ENCODE data around the gene MYB. TPM values are rescaled to one million over a fixed set of nuclear protein-coding genes. Genes with fewer than 3 reads are reported as not detected.
"Not testable (repeated sequence)": the region's sequence is repeated elsewhere in the genome, so short reads cannot be mapped to it uniquely, and the experiment has no call there.

The MYB gene
- total and polyA plus RNA-seq, 7 donors: 0.55 to 27.8 (median 12.0) TPM; not detected in 2

DNA sequence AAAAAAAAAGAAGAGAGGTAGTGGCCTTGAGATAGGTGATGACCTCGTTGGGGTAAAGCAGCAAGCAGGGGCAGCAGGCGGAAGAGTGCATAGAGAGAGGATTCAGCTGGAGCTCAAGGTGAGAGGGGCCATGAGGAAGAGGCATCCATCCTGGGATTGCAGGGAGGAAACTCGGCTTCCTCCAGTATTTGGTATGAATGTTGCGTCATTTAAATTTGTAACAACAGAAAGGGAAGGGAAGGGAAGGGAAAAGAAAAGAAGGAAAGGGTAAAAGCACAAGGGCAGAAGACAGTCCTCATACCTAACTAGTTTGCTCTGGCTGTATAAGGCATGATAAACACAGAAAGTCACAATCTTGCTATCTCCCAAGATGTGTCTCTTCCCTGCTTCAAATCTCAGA, 39.9 kb upstream of the MYB start:
- WGBS, 2 donors: 87 to 88% methylated on average over 4 of the region's 4 CpGs
- Histone ChIP-seq H3K4me3 (no peak overlapping the region), H3K27ac (no peak overlapping the region), H3K9me3 (no peaks in the 10 kb centered on the region), H3K36me3 (no peaks in the 10 kb centered on the region), H3K27me3 (no peaks in the 10 kb centered on the region), H3K4me1 (no peaks in the 10 kb centered on the region)
- no peak for DNase-seq
- TF ChIP-seq, protein P1, sequence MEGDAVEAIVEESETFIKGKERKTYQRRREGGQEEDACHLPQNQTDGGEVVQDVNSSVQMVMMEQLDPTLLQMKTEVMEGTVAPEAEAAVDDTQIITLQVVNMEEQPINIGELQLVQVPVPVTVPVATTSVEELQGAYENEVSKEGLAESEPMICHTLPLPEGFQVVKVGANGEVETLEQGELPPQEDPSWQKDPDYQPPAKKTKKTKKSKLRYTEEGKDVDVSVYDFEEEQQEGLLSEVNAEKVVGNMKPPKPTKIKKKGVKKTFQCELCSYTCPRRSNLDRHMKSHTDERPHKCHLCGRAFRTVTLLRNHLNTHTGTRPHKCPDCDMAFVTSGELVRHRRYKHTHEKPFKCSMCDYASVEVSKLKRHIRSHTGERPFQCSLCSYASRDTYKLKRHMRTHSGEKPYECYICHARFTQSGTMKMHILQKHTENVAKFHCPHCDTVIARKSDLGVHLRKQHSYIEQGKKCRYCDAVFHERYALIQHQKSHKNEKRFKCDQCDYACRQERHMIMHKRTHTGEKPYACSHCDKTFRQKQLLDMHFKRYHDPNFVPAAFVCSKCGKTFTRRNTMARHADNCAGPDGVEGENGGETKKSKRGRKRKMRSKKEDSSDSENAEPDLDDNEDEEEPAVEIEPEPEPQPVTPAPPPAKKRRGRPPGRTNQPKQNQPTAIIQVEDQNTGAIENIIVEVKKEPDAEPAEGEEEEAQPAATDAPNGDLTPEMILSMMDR (IDR thresholded peaks at IDR 0.05): no peak
- no peak for TF ChIP-seq POLR2A (IDR thresholded peaks at IDR 0.05)
- intact Hi-C loops (cut with DNase I): no loop called here

DNA sequence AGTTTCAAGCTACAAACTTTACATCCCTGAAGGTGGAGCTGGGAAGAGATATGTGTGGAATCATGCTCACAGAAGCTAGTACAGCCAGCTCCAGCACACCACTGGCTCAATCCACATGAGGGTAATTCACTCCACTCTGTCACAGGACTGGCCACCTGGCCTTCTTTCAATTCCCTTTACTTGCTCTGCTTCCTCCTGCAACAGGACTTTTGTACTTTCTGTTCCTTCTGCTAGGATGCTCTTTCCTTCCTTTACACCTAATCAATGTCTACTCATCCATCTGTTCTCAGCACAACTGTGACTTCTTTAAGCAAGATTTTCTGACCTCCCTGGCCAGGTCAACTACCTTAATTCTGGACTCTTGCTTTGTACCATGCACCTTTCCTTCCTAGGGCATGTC, 39.4 kb upstream of the MYB start:
- intact Hi-C loops (cut with DNase I): no loop called here

DNA sequence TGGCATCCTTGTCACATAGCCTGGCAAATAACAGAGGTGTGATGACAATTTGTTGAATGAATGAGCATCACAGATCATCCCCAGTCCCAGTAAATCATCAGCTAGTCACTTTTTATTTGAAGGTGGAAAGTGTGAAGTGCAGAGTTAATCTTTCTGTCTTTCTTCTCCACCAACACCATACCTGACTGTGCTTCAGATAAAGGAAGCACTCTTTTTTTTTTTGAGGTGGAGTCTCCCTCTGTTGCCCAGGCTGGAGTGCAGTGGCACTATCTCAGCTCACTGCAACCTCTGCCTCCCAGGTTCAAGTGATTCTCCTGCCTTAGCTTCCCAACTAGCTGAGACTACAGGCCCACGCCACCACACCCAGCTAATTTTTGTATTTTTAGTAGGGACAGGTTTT, 38.9 kb upstream of the MYB start:
- H3K4me3 ChIP-seq; H3K9me3 ChIP-seq; H3K36me3 ChIP-seq; H3K27me3 ChIP-seq; H3K4me1 ChIP-seq; intact Hi-C loops (cut with DNase I); DNase-seq; H3K27ac ChIP-seq: not testable (repeated sequence)
- 88 to 96% methylated on average over 1 of the region's 1 CpG for WGBS, 2 donors

More for the DNA sequence above, 39.4 kb upstream of the MYB start:
- Histone ChIP-seq H3K4me1 (no peaks in the 10 kb centered on the region), H3K36me3 (no peaks in the 10 kb centered on the region), H3K27ac (no peak overlapping the region), H3K27me3 (no peaks in the 10 kb centered on the region), H3K4me3 (no peak overlapping the region), H3K9me3 (no peaks in the 10 kb centered on the region)
- TF ChIP-seq EP300 (IDR thresholded peaks at IDR 0.05) (no peak), POLR2A (IDR thresholded peaks at IDR 0.05) (no peak), POLR2AphosphoS5 (IDR thresholded peaks at IDR 0.05) (no peak)
- TF ChIP-seq, protein P1 (IDR thresholded peaks at IDR 0.05): no peak
- DNase-seq: no peak

DNA sequence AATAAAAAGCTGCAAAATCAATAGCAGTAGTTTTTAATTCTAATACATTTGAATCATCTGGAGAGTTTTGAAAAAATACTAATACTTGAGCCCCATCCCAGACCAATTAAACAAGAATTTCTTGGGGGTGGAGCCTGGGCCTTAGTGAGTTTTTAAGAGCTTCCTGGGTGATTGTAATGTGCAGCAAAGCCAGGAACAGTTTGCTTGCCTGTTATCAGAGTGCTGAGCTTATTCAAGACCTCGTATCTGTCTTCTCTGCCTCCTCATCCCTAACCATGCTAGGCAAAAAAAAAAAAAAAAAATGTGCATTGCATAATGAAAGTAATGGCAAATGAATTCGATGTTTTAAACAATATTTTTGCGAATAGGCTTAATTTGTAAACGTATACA, 36.4 kb upstream of the MYB start:
- Histone ChIP-seq H3K27me3 (no peaks in the 10 kb centered on the region), H3K4me3 (no peak overlapping the region), H3K27ac (no peak overlapping the region), H3K9me3 (no peaks in the 10 kb centered on the region), H3K4me1 (no peaks in the 10 kb centered on the region), H3K36me3 (no peaks in the 10 kb centered on the region)
- DNase-seq: no peak
- WGBS, 2 donors: 24 to 32% methylated on average over 4 of the region's 4 CpGs
- TF ChIP-seq EP300 (IDR thresholded peaks at IDR 0.05) (no peak), POLR2AphosphoS5 (IDR thresholded peaks at IDR 0.05) (no peak), POLR2A (IDR thresholded peaks at IDR 0.05) (no peak)
- TF ChIP-seq, protein P1 (IDR thresholded peaks at IDR 0.05): no peak
- intact Hi-C loops (cut with DNase I): no loop called here

DNA sequence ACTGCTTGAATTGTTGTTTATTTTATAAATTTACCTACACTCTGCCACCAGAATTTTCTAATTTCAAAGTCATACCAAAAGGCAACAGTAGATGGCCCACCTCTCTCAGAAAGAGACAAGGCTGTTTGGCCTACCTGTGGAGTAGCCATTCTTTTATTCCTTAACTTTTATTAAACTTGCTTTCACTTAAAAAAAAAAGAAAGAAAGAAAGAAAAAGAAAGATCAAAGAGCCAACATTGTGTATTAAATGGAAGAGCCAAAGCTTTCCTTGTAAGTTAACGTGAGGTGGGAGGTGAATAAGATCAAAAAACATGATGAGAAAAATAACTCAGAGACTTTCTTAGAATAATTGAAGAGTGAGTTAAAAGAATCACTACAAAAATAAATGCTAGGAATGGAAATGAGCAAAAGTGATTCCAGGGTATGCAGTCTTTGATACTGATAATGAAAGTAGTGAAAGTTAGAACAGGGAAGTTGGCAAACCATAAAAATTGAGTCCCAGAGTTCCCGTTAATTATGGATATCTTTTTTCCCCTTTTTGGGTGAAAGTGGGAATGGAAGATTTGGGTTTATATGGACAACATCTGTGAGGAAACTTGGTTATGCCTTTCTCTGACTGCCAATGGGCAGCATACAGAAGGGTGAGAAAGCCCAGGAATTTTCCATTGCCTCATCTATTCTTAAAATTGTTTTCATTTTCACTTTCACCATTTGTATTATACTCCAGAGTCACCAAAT, 35.9 kb upstream of the MYB start:
- TF ChIP-seq POLR2A (IDR thresholded peaks at IDR 0.05) (no peak), POLR2AphosphoS5 (IDR thresholded peaks at IDR 0.05) (no peak)
- TF ChIP-seq, protein P1 (IDR thresholded peaks at IDR 0.05): peak in 1 of 4 experiments; percentile 34
- no peaks in the 10 kb centered on the region for H3K36me3 ChIP-seq
- H3K27ac ChIP-seq: no peak overlapping the region
- no peaks in the 10 kb centered on the region for H3K4me1 ChIP-seq
- H3K9me3 ChIP-seq: no peaks in the 10 kb centered on the region
- DNase-seq: no peak
- no peaks in the 10 kb centered on the region for H3K27me3 ChIP-seq
- intact Hi-C loops (cut with DNase I): no loop called here
- WGBS, 2 donors: 40 to 49% methylated on average over 2 of the region's 2 CpGs
- H3K4me3 ChIP-seq: no peak overlapping the region
